Measurements from ENCODE around the gene TMEM132C. TPM values are rescaled to one million over a fixed set of nuclear protein-coding genes. Genes with fewer than 3 reads are reported as not detected.

Gene TMEM132C
- total RNA-seq, 4 donors from 2014 or later, result 1.2 to 3.8 (median 2.3) TPM

- H3K27ac ChIP-seq, result no peak overlapping the region
- H3K36me3 ChIP-seq, result no peaks in the 10 kb centered on the region
- no peaks in the 10 kb centered on the region for H3K27me3 ChIP-seq
- TF ChIP-seq POLR2AphosphoS5 (IDR thresholded peaks at IDR 0.05) (no peak), CTCF (IDR thresholded peaks at IDR 0.05) (no peak), POLR2A (IDR thresholded peaks at IDR 0.05) (no peak), EP300 (IDR thresholded peaks at IDR 0.05) (no peak)
- 85% methylated on average over 3 of the region's 3 CpGs for WGBS
- no peak overlapping the region for H3K4me3 ChIP-seq
- no peaks in the 10 kb centered on the region for H3K4me1 ChIP-seq
- DNase-seq (ENCODE audit: low spot score in 2 of 2), result no peak
- H3K9me3 ChIP-seq, result peaks cover 4% of the 10 kb centered on the region
Measured at GRCh38 chr12:128737292-128737966, 470.5 kb downstream of the TMEM132C start.

GRCh38 chr12:128743916-128744315, 476.9 kb downstream of the TMEM132C start:
- Histone ChIP-seq H3K36me3 (no peaks in the 10 kb centered on the region), H3K4me3 (no peak overlapping the region), H3K27me3 (peaks cover 7% of the 10 kb centered on the region), H3K27ac (no peak overlapping the region), H3K4me1 (no peaks in the 10 kb centered on the region), H3K9me3 (peaks cover 3% of the 10 kb centered on the region)
- 73% methylated on average over 7 of the region's 7 CpGs for WGBS
- no peak for TF ChIP-seq POLR2A (IDR thresholded peaks at IDR 0.05)
- TF ChIP-seq CTCF (IDR thresholded peaks at IDR 0.05), result no peak
- DNase-seq (ENCODE audit: low spot score in 2 of 2), result no peak

GRCh38 chr12:128745772-128746689, 479.1 kb downstream of the TMEM132C start:
- WGBS, result 67% methylated on average over 11 of the region's 11 CpGs
- Histone ChIP-seq H3K4me1 (no peaks in the 10 kb centered on the region), H3K36me3 (no peaks in the 10 kb centered on the region), H3K27me3 (peaks cover 8% of the 10 kb centered on the region), H3K4me3 (no peak overlapping the region), H3K27ac (no peak overlapping the region), H3K9me3 (no peaks in the 10 kb centered on the region)
- DNase-seq (ENCODE audit: low spot score in 2 of 2), result no peak
- TF ChIP-seq POLR2AphosphoS5 (IDR thresholded peaks at IDR 0.05), result no peak
- no peak for TF ChIP-seq POLR2A (IDR thresholded peaks at IDR 0.05)
- no peak for TF ChIP-seq EP300 (IDR thresholded peaks at IDR 0.05)
- TF ChIP-seq CTCF (IDR thresholded peaks at IDR 0.05), result no peak

GRCh38 chr12:128747441-128747840, 480.5 kb downstream of the TMEM132C start:
- Histone ChIP-seq H3K9me3 (no peaks in the 10 kb centered on the region), H3K36me3 (no peaks in the 10 kb centered on the region), H3K4me1 (no peaks in the 10 kb centered on the region), H3K27ac (no peak overlapping the region), H3K4me3 (no peak overlapping the region), H3K27me3 (peaks cover 8% of the 10 kb centered on the region)
- WGBS, result 77% methylated on average over 11 of the region's 13 CpGs
- TF ChIP-seq POLR2AphosphoS5 (IDR thresholded peaks at IDR 0.05), result no peak
- no peak for TF ChIP-seq EP300 (IDR thresholded peaks at IDR 0.05)
- no peak for TF ChIP-seq POLR2A (IDR thresholded peaks at IDR 0.05)
- no peak for TF ChIP-seq CTCF (IDR thresholded peaks at IDR 0.05)
- DNase-seq (ENCODE audit: low spot score in 2 of 2), result no peak

GRCh38 chr12:128752386-128752785, 485.4 kb downstream of the TMEM132C start:
- Histone ChIP-seq H3K36me3 (no peaks in the 10 kb centered on the region), H3K27ac (no peak overlapping the region), H3K4me3 (no peak overlapping the region), H3K9me3 (no peaks in the 10 kb centered on the region), H3K4me1 (no peaks in the 10 kb centered on the region), H3K27me3 (peaks cover 6% of the 10 kb centered on the region)
- TF ChIP-seq POLR2A (IDR thresholded peaks at IDR 0.05) (no peak), POLR2AphosphoS5 (IDR thresholded peaks at IDR 0.05) (no peak), CTCF (IDR thresholded peaks at IDR 0.05) (no peak), EP300 (IDR thresholded peaks at IDR 0.05) (no peak)
- no peak for DNase-seq (ENCODE audit: low spot score in 2 of 2)
- WGBS, result 83% methylated on average over 5 of the region's 5 CpGs
